Stimulated activated CD8-positive, alpha-beta memory T cell treated with anti-CD3 and anti-CD28 coated beads, Interleukin-15, amount 100 ng/mL, for 1 hour (primary cell): ENCODE measurements around the gene ADCY4.

ENCODE experiments used
- DNase-seq: peaks from one replicate; pipeline ENCODE4 v3.0.0-alpha.2; 2020; ENCODE audit warnings: low read depth

The ADCY4 gene

GRCh38 chr14:24297190-24297964 is 37.5 kb downstream of the ADCY4 start:
- DNase-seq: no peak

DNA sequence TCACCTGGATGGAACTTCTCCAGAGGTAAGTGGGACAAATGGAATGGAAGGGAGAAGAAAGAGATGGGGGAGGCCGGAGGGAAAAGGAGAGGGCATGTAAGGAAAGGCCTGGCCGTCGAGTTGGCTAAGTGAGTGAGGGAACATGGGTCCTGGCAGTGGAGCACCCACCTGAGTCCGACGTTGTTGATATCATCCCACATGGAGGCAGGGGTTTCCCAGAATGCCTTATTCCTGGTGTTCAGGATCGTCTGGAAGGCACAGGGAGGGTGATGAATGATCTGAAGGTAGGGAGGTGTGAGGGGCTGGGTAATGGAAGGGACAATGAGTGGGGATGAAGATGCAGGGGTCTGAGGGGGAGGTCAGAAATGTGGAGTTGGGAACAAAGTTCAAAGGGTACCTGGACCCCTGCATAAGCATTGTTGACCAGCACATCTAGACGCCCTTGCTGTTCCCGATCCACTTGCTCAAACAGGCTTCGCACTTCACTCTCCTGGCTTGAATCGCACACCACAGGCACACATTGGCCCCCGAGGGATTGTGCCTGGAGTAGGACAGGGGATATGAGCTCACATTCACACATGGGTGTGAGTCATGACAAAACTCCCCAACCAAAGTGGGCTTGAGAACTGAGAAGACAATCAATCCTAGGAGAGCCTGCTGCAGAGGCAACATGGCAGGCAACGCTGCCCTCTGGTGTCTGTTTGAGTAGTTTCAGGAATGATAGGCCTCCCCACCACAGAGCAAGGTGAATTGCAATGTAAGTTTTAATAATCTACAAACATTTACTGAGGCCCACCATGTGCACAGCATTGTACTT is 38.3 kb downstream of the ADCY4 start:
- DNase-seq: peak; percentile 40

GRCh38 chr14:24293525-24293924 is 41.3 kb downstream of the ADCY4 start:
- DNase-seq: no peak

DNA sequence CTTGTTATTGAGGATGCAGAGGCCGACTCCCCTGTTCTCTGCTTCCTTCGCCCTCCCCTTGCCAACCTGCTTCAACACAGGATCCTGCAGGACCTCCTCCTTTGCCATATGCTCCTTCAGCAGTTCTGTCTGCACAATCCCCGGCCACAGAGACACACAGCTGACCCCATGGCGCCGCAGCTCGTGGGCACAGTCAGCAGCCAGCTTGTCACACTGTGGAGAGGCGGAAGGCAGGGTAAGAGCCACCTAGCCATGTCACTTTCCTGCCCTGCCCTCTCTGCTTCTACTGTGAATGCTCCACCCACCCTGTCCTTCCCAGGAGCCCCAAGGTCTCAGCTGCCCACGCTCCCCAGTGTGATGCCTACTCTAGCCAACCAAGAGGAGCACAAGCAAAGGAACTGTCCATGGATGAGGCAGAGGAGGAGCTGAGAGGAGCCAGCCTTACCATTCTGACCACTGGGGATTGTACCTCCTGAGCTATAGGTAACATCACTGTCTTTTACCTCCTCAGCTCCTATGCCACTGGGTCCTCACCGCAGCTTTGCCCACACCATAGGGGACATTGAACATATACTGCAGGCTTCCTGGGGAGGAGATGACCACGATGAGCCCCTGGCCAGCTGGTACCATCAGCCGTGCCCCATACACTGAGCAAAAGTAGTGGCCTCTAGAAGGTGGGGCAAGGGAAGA is 42.6 kb downstream of the ADCY4 start:
- no peak for DNase-seq

DNA sequence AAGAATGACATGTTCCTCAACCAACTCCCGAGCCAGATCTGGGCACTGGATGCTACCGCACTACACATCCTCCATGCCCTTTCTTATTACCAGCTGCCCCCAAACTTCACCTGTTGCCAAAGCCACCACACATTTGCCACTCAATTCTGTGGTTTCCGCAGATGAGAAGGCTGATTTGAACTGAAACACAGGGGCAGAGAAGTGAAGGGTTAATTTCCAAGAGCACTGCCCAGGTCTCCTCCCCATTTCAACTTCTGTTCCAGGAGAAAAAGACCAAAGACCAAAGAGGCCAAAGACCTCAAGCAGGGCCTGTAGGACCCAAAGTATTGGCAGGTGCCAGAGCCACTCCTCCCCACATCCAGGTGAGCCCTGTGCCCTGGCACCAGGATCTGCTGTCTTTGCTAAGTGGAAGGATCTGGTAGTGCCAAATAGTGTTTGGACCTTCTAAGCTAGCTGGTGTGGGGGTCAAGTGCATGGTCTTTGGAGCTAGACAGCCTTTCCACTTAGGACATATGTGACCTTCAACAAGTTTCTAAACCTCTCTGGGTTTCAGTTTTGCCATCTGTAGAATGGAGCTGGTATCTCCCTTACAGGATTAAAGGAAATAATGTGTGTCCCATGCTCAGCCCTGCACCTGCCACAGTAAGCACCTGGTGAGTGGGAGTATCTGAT is 43.3 kb downstream of the ADCY4 start:
- no peak for DNase-seq

DNA sequence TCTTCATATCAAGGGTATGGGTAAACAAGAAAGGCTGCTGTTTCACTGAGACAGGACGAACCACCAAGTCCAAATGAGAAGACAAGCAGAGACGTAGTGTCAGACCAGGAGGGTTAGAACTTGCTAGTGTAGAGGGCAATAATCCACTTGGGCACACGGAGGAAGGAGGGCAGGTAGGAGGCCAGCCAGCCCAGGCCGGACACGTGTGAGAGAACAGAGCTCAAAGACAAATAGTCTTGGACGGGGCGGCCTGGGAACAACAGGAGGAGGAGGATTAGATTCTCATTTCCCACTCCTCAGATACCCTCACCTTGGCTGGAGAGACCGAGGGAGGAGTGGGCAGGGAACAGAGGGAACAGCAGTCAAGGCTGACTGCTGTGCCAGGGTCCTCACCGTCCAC is 44.1 kb downstream of the ADCY4 start:
- DNase-seq: no peak

DNA sequence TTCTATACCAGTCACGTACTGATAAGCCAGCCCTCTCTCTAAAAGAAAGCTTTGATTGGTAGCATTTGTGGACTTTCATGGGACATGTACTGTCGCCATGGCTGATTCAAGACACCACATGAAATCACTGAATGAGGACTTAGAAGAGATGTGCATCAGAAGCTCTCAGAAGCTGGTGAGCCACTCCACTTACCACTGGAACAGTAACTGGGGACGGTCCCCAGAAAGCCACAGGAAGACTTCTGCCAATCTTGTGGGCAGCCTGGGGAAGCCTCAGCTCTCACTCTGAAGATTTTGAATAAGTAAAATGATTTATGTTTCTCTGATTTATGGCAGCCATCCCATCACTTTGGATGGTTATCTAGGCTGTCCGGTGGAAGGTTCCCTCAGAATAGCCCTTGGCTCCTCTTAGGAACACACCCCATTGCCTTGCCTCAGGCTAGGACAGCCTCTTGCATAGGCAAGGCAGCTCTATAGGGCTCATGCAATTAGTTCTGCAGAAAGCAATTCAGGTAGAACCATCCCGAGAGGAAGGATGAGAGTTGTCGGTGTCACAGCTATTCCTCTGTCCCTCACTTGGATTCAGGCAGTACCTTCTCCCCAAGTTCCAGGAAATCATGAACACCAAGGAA is 45.1 kb downstream of the ADCY4 start:
- no peak for DNase-seq

- DNase-seq: no peak
Observed at GRCh38 chr14:24286996-24287395, 47.9 kb downstream of the ADCY4 start.

DNA sequence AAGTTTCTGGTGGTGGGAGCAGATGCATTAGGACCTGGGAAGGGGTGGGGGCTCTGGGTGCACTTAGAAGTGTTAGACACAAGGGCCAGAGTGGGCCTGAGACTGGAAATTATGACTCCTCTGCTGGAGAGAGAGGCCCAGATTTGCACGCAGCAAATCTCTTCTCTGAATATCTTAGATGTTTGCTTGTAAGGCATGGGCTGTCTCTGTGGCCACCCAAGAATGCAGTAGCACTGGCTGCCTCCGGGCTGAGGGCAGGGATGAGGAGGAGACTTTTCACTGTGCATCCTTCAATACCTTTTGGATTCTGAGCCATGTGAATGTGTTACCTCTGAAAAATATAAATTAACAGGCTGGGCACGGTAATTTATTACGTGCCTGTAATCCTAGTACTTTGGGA is 49.5 kb downstream of the ADCY4 start:
- DNase-seq: no peak

GRCh38 chr14:24284501-24285035 is 50.3 kb downstream of the ADCY4 start:
- DNase-seq: no peak

DNA sequence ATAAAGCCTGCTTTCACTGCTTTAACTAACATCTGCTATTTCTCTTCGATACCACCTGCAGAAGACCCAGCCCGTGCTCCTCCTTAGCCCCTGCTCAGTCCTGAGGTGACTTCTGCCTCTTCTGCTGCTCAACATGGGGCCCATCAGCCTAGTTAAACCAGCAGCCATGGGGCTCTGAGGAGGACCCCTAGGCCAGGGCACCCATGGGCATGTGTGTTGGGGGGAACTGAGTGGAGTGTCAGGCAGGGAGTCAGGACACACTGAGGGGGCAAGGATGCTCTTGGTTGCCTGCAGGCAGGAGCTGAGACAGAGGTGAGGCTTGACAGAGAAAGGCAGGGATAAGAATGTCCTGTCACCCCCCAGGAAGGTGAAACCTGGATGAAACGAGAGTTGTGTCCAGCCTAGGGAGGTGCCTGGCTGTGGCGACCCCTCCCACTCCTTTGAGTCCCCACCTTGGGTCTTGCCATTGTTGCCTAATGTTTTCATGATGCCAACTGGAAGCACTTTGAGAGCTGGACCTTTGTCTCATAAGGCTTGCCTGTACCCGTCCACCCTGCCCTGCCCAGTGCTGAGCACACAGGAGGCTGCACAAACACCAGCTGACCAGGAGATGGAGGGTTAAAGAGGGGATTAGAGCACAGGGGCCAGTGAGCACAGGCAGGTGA is 50.9 kb downstream of the ADCY4 start:
- DNase-seq: no peak

DNA sequence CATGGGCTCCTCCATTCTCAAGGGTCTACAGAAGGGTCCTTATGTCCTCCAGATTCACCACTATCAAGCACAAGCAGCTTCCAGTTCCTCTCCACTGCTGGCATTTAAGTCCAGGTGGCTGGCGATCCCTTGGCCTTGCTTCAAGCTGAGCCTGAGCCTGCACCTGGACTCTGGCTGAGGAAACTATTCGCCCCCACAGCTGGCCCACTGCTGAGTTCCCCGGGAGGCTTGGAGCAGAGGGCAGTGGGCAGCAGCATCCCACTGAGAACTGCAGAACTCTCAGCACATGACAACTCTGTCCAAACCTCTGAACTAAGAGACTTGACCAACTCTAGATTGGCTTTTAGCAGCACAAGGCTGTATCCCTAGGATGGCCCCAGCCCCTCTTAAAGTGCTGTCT is 52.1 kb downstream of the ADCY4 start:
- DNase-seq: no peak

GRCh38 chr14:24281636-24282035 is 53.2 kb downstream of the ADCY4 start:
- DNase-seq: no peak

DNA sequence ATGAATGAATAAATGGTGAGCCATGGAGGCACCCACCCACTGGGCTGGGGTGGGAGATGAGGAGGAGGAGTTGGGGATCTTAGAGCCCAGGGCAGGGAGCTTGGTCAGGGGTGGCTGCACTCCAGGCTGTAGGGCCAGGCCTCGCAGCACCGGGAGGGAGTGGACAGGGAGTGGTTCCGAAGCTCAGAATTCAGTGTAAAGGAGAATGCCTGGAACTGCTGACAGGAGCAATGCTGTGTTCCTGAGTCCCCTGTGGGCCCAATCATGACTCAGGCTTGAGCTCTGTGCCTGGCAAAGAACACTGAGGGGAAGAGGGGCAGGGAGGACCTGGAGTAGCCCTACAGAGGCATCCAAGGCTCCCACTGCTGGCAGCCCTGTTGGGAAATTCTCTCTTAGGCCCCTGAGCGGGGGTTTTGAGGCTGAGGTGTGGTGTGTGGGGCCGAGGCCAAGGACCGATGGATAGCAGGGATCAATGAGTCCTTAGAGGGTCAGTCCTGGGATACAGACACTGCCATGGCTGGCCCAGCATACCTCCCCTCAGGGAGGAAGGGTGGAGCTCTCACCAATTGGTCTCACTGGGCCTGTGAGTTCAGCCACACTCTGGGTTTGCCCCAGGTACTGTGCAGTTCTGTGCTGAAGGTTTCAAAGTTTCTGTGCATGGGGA is 53.9 kb downstream of the ADCY4 start:
- no peak for DNase-seq

GRCh38 chr14:24279301-24280186 is 55.3 kb downstream of the ADCY4 start:
- DNase-seq: no peak

DNA sequence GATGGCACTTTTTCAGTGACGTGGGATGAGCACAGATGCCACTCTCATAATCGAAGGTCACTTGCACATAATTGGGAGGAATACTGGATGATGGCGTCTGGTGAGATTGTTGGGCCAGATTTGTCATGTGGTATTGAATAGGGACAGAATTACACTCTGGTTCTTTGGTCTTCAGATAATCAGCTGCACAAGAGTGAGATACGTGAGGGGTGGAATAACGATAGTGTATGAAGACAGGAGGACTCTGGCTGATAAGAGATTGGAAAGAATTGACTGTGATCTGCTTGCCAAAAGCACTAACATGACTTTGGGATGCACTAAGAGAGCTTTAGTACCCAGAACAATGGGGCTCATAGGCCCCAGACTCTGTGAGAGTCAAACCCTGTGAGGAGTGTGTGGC is 56.4 kb downstream of the ADCY4 start:
- no peak for DNase-seq

DNA sequence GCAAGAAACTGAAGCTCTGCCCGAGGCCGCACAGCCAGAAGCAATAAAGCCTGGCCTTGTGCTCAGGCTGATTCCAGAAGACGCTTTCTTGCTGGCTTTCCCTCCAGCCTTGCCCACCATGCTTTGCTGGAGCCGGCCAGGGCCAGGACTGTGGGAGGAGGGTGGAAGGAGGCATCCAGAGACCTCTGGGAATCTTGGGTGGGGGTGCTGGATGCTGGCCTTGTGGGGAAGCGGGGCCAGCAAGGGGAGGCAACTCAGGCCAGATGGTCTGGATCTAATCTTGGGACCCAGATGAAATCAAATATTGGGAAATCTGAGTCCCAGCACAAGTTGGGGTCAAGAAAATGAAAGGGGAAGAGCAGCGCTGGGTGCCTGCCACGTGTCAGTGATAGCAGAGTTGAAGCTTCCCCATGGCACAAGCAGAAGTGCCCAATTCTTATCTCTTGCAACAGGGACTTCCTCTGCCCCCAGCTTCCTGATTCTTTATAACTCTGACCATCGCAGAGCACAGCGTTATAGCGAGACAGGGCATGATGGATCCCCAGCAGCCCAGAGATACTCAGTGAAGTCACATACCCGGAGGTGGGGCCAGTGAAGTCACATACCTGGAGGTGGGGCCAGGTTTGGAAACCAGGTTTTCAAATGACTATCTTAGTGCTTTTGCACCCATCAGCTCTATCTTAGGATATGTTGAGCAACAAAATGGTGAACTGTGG is 57.1 kb downstream of the ADCY4 start:
- DNase-seq: no peak

DNA sequence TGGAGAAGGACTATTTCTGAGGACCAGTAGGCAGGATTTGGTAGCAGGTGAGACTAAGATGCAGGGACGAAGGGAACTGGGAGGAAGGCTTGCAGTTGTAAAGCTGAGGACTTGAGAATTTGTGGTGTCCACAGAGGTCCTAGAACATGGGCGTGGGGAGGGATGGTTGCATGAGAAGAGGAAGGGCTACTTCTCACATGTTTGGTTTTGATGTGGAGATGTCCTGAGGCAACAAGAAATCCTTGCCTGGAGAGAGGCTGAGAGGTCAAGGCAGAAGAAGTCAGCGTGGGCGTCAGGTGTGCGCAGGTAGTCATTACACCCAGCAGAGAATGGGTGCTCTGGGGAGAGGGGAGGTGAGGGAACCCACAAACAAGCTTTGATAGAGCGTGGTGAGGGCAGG is 57.8 kb downstream of the ADCY4 start:
- no peak for DNase-seq

DNA sequence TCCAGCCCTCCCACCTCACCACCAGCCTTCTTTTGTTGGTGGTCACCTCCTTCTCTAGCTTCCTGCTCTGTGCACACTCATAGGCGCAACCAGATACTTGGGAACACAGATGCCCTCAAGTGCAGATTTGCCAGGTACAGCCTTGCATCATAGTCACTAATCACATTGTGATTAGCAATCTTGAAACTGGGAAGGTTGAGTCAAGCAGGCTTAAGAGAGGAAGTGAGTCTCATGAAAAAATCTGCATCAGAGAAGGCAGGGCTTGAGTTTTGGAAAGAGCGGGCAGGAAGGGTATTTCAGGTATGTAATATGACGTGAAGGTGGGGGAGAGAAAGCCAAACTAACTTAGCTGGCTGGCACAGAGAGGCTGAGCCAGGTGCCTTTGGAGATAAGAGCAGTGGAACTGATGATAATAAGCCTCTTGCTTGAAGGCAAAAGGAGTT is 60.7 kb downstream of the ADCY4 start:
- no peak for DNase-seq
